HUES64 (cell line): ENCODE results near the gene PER2.
A peak's percentile ranks its signal among the peaks of the same experiment; 100 is the strongest.

Source experiments
- H3K27ac ChIP-seq: 2 replicates; pipeline ENCODE4 v1.7.0; 2013; ENCODE audit warnings: low read depth, low read length, inconsistent platforms
- H3K27me3 ChIP-seq: 2 replicates; pipeline ENCODE4 v1.6.1; 2013; ENCODE audit warnings: mild to moderate bottlenecking, low read length; ENCODE audit not compliant: insufficient read depth
- H3K36me3 ChIP-seq: 2 replicates; pipeline ENCODE4 v1.6.1; 2013; ENCODE audit warnings: mild to moderate bottlenecking, low read length; ENCODE audit not compliant: insufficient read depth
- H3K4me1 ChIP-seq: 2 replicates; pipeline ENCODE4 v1.6.1; 2013; ENCODE audit warnings: mild to moderate bottlenecking, low read length, moderate library complexity; ENCODE audit not compliant: insufficient read depth
- H3K4me3 ChIP-seq: 2 replicates; pipeline ENCODE4 v1.5.1; 2013; ENCODE audit warnings: mild to moderate bottlenecking, low read length, moderate library complexity
- H3K9ac ChIP-seq: 2 replicates; pipeline ENCODE4 v1.6.1; 2013; ENCODE audit warnings: mild to moderate bottlenecking, low read depth, low read length
- H3K9me3 ChIP-seq: 2 replicates; pipeline ENCODE4 v1.6.1; 2013; ENCODE audit warnings: low read depth, low read length; ENCODE audit not compliant: insufficient read depth
- WGBS: fragments of 150-250, 120-280 bp; methylation state at CpG from one replicate; pipeline ENCODE4 v1.1.7; 2013; ENCODE audit warnings: missing lambda C conversion rate; 5-methylcytosine and 5-hydroxymethylcytosine counted together

The PER2 gene

DNA sequence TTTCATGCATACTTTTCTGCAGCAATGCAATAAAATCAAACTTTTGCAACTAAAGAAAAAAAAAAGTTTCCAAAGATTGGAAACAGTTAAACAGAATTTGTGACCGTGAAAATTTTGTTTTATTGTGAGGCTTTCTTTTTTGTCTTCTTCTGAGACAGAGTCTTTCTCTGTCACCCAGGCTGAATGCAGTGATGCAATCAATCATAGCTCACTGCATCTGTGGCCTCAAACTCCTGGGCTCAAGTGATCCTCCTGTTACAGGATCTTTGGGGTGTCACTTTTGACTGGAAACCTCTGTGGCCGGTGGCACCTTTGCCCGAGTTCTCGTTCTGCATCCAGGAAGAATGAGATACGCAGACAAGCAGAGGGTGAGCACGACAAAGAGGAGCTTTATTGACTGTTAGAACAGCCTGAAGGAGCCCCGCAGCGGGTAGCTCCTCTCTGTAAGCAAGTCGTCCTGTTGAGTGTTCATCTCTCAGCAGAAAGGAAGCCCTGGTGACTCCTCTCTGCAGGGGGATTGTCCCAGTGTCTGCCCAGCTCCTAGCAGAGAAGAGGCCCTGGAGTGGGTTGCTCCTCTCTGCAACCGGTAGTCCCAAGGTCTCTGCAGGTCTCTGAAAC is 68.0 kb downstream of the PER2 start:
- WGBS: 71% methylated on average over 10 of the region's 10 CpGs
- H3K9ac ChIP-seq: no peak overlapping the region
- H3K36me3 ChIP-seq: no peaks in the 10 kb centered on the region
- H3K9me3 ChIP-seq: peaks cover 3% of the 10 kb centered on the region; the same call in 1 of the 2 replicates
- no peak overlapping the region for H3K27ac ChIP-seq
- H3K4me1 ChIP-seq: 0 out of 2 replicates have a peak, but pooled peaks cover 4% of the 10 kb centered on the region
- H3K4me3 ChIP-seq: no peak overlapping the region
- no peaks in the 10 kb centered on the region for H3K27me3 ChIP-seq

- Histone ChIP-seq H3K9ac (no peak overlapping the region), H3K27ac (no peak overlapping the region), H3K4me1 (0 out of 2 replicates have a peak, but pooled peaks cover 4% of the 10 kb centered on the region), H3K4me3 (no peak overlapping the region), H3K9me3 (peaks cover 3% of the 10 kb centered on the region; the same call in 1 of the 2 replicates), H3K27me3 (no peaks in the 10 kb centered on the region), H3K36me3 (no peaks in the 10 kb centered on the region)
- whole genome bisulfite sequencing: 87% methylated on average over 2 of the region's 2 CpGs
Observed at GRCh38 chr2:238216651-238217184, 71.7 kb downstream of the PER2 start.

DNA sequence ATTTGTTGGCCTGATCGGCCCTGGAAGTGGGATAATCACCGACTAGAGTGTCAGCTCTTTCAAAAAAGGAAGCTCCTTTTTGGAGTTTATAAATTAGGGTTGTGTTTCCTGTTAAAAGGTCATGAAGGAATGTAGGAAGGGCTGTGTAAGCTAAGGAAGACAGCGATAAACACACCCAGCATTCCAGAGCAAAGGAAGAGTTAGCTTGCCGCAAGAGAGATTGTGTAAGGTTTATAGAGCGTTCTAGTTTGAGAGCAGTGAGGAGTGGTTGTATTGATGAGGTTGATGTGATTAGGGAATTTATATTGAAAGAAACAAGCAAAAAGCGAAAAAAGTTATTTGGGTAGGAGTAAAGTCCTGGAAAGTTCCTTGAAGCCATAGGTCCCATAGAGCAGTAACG is 81.4 kb downstream of the PER2 start:
- no peaks in the 10 kb centered on the region; the same call in 1 of the 2 replicates for H3K9me3 ChIP-seq
- H3K27ac ChIP-seq: no peak overlapping the region
- H3K36me3 ChIP-seq: no peaks in the 10 kb centered on the region
- H3K4me1 ChIP-seq: no peaks in the 10 kb centered on the region
- peaks cover 36% of the 10 kb centered on the region for H3K27me3 ChIP-seq
- H3K9ac ChIP-seq: no peak overlapping the region
- no peak overlapping the region for H3K4me3 ChIP-seq
- 86% methylated on average over 7 of the region's 7 CpGs for WGBS

DNA sequence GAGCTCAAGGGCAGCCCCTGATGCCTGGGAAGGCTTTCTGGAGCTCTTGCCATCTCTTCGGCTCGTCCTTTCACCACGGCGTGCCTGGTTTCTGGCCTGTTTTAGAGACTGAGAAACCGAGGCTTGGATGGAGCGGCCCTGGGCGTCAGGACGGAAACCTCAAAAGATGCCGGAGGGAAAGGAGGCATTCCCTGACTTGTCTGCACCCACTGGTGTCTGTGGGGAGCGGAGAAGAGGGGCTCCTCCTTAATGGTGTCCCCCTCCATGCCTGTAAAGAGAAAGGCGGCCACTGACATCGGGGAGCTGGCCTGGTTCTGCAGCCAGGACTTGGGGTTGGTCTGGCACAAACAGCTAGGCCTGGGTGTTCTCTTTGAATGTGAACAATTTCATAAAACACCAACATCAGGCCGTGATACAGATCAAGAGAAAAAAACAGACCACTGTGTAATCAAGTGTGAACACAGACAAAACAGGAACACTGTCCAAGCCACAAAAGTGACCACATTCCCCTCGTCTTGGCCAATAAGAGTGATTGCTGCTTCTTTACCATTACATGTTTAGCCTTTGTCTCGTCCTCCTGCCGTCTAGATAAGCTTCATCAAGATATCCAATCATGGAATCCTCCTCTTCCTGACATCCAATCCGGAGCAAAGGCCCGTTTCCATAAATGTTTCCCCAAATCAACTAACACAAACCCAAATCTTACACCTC is 84.3 kb downstream of the PER2 start:
- no peaks in the 10 kb centered on the region for H3K4me1 ChIP-seq
- 75% methylated on average over 18 of the region's 18 CpGs for WGBS
- H3K27me3 ChIP-seq: peaks cover 18% of the 10 kb centered on the region; the same call in 1 of the 2 replicates
- peak overlapping the region; percentile 82 for H3K9ac ChIP-seq
- peak overlapping the region; percentile 87 for H3K4me3 ChIP-seq
- H3K36me3 ChIP-seq: no peaks in the 10 kb centered on the region
- H3K27ac ChIP-seq: 0 out of 2 replicates have a peak overlapping the region, but pooled peaks have one; percentile 38
- no peaks in the 10 kb centered on the region; the same call in 1 of the 2 replicates for H3K9me3 ChIP-seq

DNA sequence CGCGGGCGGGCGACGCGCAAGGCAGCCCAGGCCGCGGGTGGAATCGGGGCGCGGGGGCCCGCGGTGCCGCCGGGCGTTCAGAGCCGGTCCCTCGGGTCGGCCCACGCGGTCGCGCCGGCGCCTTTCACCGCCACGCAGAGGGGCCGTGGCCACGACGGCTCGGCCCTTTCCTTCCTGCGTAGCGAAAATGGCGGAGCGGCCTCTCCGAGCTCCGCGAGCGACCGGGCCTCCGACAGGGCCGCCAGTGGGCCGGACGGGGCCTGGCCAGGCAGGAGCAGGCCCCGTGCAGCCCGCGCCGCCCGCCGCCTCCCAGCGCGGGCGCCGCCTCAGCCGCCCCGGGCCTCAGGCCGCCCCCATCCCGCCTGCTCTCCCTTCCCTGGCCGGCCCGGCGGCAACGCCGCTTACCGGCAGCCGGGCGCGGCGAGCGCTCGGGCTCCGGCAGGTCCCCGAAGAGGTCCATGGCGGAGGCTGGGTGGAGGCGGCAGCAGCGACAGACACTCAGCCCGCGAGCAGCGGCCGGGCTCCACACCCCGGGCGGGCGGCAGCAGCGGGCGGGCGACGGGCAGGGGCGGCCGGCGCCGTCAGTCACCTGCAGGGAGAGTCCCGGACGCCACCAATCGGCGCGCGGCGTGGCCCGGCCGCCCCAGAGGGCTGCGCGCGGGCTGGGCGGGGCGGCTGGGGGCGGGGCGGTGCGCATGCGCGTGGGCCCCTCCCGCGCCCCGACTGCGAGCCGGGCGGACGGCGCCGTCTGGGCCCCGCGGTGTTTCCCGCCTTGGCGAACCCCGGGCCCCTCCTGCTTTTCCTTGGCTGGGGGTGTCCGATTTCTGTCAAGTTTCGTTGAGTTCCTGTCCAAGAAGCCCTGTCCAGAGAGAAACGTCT is 85.1 kb downstream of the PER2 start, which contains the start of gene ILKAP:
TSS of gene ILKAP (minus strand) at position 602 of the 879 bp plus-strand sequence. CDS start at position 460, 142 bp downstream.
- WGBS: under 1% methylated on average over 126 of the region's 126 CpGs
- Histone ChIP-seq H3K27me3 (peaks cover 11% of the 10 kb centered on the region; the same call in 1 of the 2 replicates), H3K9me3 (no peaks in the 10 kb centered on the region; the same call in 1 of the 2 replicates), H3K4me1 (no peaks in the 10 kb centered on the region), H3K36me3 (no peaks in the 10 kb centered on the region), H3K27ac (0 out of 2 replicates have a peak within 1 kb of the TSS, but pooled peaks have one; percentile 38), H3K9ac (peak within 1 kb of the TSS; percentile 85), H3K4me3 (peak within 1 kb of the TSS; percentile 87)

DNA sequence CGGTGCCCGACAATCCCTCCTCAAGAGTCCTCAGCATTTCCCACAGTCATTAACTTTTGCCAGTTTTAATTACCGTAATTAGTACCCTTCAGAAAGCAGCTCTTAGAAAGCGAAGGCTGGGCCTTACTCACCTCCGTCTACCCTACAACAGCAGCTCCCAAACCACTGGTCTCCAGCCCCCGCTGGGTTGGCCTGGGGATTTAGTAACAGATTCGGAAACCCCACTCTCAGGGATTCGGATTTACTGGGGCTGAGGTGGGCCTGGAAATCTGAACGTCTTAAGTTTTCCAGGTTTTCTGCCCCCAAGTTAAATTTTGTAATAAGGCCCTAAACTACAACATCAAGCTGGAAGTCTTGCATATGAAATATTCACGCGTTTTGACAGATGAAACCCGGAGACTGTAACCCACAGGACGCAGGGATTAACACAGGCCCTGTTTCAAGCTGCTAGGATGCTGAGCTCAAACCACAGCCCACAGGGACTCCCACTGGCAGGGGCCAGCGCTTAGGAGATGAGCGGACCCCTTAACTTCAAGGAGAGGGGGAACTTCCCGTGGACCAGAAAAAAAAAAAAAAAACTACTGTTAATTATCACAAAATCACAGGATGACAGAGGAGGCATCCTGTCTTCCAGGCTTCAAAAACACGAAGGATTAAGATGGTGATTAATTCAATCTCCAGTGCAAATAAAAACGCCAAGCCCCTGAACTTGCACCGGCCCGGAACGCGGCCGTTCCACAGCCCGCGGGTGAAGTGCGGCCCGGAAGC is 85.9 kb downstream of the PER2 start:
- Histone ChIP-seq H3K9me3 (no peaks in the 10 kb centered on the region; the same call in 1 of the 2 replicates), H3K4me1 (no peaks in the 10 kb centered on the region), H3K4me3 (peak overlapping the region; percentile 87), H3K36me3 (no peaks in the 10 kb centered on the region), H3K27me3 (0 out of 2 replicates have a peak, but pooled peaks cover 3% of the 10 kb centered on the region), H3K27ac (no peak overlapping the region), H3K9ac (peak overlapping the region; percentile 85)
- WGBS: 13% methylated on average over 27 of the region's 27 CpGs
